HG03095 (cell line): Measurements from ENCODE around the gene MYO7A.

Experiments used
- ATAC-seq: cut with Tn5 transposase; IDR thresholded peaks from one replicate; pipeline ENCODE4 v1.9.1; 2021; ENCODE audit warnings: moderate library complexity; ENCODE audit not compliant: unreplicated experiment

The MYO7A gene

GRCh38 chr11:77259641-77260040 lies 131.6 kb downstream of the MYO7A start:
- no peak for ATAC-seq

GRCh38 chr11:77262803-77263202 lies 134.8 kb downstream of the MYO7A start:
- no peak for ATAC-seq
